GM23338 (cell line): ENCODE results near the gene ABR. TPM values are rescaled to one million over a fixed set of nuclear protein-coding genes. Genes with fewer than 3 reads are reported as not detected.

ENCODE experiments used
- ATAC-seq: fragments of 200-7000 bp; cut with Tn5 transposase; 3 replicates; pipeline ENCODE4 v1.9.1; 2020
- DNase-seq: peaks from one replicate; pipeline ENCODE4 v3.0.0-alpha.2; 2015; ENCODE audit warnings: low spot score
- H2AFZ ChIP-seq: fragments of 200-600 bp; sonication (generic); 2 replicates; pipeline ENCODE4 v1.8.0; 2016; ENCODE audit warnings: antibody characterized with exemption, mild to moderate bottlenecking, moderate library complexity
- H3F3A ChIP-seq: fragments of 200-600 bp; sonication (generic); replicated peaks from 2 replicates; pipeline ENCODE4 v1.8.0; 2017; ENCODE audit warnings: antibody characterized with exemption, mixed run types, low read depth
- H3K27ac ChIP-seq: fragments of 200-600 bp; sonication (generic); 2 replicates; pipeline ENCODE4 v1.6.1; 2016; ENCODE audit warnings: low read depth
- H3K27me3 ChIP-seq: fragments of 200-600 bp; sonication (generic); 2 replicates; pipeline ENCODE4 v1.8.0; 2016; ENCODE audit warnings: mild to moderate bottlenecking, mixed run types, moderate library complexity; ENCODE audit not compliant: insufficient read depth
- H3K36me3 ChIP-seq: fragments of 200-600 bp; sonication (generic); 2 replicates; pipeline ENCODE4 v1.8.0; 2016; ENCODE audit warnings: mild to moderate bottlenecking; ENCODE audit not compliant: insufficient read depth
- H3K4me1 ChIP-seq: fragments of 200-600 bp; sonication (generic); 2 replicates; pipeline ENCODE4 v1.8.0; 2016; ENCODE audit warnings: mild to moderate bottlenecking, moderate library complexity; ENCODE audit not compliant: insufficient read depth
- H3K4me2 ChIP-seq: fragments of 200-600 bp; sonication (generic); 2 replicates; pipeline ENCODE4 v1.7.1; 2017; ENCODE audit warnings: mixed run types
- H3K4me3 ChIP-seq: fragments of 200-600 bp; sonication (generic); 2 replicates; pipeline ENCODE4 v1.6.1; 2016; ENCODE audit warnings: mixed run types
- H3K79me2 ChIP-seq: fragments of 200-600 bp; sonication (generic); replicated peaks from 2 replicates; pipeline ENCODE4 v1.8.0; 2017; ENCODE audit warnings: mild to moderate bottlenecking; ENCODE audit not compliant: insufficient read depth
- H3K9me2 ChIP-seq: fragments of 200-600 bp; sonication (generic); 2 replicates; pipeline ENCODE4 v1.8.0; 2017; ENCODE audit not compliant: insufficient read depth
- H4K20me1 ChIP-seq: fragments of 200-600 bp; sonication (generic); replicated peaks from 2 replicates; pipeline ENCODE4 v1.8.0; 2017; ENCODE audit warnings: mild to moderate bottlenecking; ENCODE audit not compliant: insufficient read depth
- H3K27ac Mint-ChIP-seq: 2 replicates; pipeline ENCODE4 v1.8.0; 2020; ENCODE audit warnings: inconsistent platforms, mild to moderate bottlenecking, moderate library complexity, mixed read lengths
- H3K27me3 Mint-ChIP-seq: 3 replicates; pipeline ENCODE4 v1.8.0; 2022; ENCODE audit warnings: low read depth, mild to moderate bottlenecking, moderate library complexity, mixed read lengths, inconsistent platforms; ENCODE audit not compliant: insufficient read depth, poor library complexity
- H3K36me3 Mint-ChIP-seq: 3 replicates; pipeline ENCODE4 v1.8.0; 2021; ENCODE audit warnings: low read depth, mild to moderate bottlenecking, inconsistent platforms, moderate library complexity, mixed read lengths
- H3K4me1 Mint-ChIP-seq: 3 replicates; pipeline ENCODE4 v1.8.0; 2020; ENCODE audit warnings: mild to moderate bottlenecking, inconsistent platforms, mixed read lengths
- H3K4me3 Mint-ChIP-seq: 3 replicates; pipeline ENCODE4 v1.8.0; 2021; ENCODE audit warnings: moderate library complexity, mild to moderate bottlenecking, inconsistent platforms, mixed read lengths
- H3K9me3 Mint-ChIP-seq: 3 replicates; pipeline ENCODE4 v1.8.0; 2020; ENCODE audit warnings: moderate library complexity, mild to moderate bottlenecking, inconsistent platforms, mixed read lengths
- EZH2 ChIP-seq: fragments of 200-600 bp; sonication (generic); IDR thresholded peaks from one replicate; pipeline ENCODE4 v1.8.0; 2017; ENCODE audit warnings: antibody characterized with exemption, mild to moderate bottlenecking, low read depth; ENCODE audit not compliant: unreplicated experiment
- polyA plus RNA-seq: library from polyadenylated mRNA; unstranded; fragments of >200 nt; fragmentation: Nextera tagmentation; extraction: Ambion mirVana; gene quantifications from 2 replicates; pipeline ENCODE4 v1.2.1, GENCODE V29; 2016
- total RNA-seq: library from RNA; depleted of rRNA; stranded (reverse); fragments of >200 nt; shearing (Covaris generic); gene quantifications from 2 replicates; pipeline ENCODE4 v1.2.3, GENCODE V29; 2014
- TF ChIP-seq, protein P1 (sequence below): fragments of 250-450 bp; sonication (Bioruptor Pico); IDR thresholded peaks from 2 replicates; pipeline ENCODE4 v1.5.0; 2020; ENCODE audit warnings: mild to moderate bottlenecking, moderate library complexity

ABR gene
- total and polyA plus RNA-seq, 2 experiments from 2014 or later, result 15.0 to 27.7 TPM

DNA sequence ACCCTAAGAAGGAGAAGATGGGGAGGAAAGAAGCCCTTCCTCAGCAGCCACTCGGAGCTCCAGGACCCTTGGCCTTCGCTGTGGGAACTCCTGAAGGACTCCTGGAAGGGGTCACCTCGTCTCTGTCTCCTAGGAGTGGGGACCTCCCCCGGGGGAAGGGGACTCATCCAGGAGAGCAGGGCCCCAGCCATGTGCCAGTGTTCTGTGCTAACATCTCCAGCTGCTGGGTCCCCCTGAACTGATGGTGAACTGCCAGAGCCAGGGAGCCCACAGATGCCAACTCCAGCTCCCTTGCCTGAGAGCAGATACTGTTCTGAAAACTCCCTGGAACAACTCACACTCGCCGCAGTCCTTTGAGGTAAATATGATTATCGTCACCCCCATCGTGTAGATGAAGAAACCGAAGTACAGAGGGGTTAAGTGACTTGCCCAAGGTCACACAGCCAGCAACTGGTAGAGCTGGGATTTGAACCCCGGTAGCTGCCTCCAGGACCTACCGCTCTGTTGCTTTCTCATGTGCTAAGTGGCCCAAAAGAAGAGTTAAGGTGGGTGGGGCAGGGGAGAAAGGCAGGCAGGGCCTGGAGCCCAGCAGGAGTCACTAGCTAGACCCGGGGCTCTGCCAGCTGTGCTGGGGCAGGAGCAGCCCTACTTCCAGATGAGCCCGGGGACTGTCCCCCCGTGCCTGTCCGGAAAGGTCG, 172.3 kb downstream of the ABR start (continued):
- TF ChIP-seq, protein P1, sequence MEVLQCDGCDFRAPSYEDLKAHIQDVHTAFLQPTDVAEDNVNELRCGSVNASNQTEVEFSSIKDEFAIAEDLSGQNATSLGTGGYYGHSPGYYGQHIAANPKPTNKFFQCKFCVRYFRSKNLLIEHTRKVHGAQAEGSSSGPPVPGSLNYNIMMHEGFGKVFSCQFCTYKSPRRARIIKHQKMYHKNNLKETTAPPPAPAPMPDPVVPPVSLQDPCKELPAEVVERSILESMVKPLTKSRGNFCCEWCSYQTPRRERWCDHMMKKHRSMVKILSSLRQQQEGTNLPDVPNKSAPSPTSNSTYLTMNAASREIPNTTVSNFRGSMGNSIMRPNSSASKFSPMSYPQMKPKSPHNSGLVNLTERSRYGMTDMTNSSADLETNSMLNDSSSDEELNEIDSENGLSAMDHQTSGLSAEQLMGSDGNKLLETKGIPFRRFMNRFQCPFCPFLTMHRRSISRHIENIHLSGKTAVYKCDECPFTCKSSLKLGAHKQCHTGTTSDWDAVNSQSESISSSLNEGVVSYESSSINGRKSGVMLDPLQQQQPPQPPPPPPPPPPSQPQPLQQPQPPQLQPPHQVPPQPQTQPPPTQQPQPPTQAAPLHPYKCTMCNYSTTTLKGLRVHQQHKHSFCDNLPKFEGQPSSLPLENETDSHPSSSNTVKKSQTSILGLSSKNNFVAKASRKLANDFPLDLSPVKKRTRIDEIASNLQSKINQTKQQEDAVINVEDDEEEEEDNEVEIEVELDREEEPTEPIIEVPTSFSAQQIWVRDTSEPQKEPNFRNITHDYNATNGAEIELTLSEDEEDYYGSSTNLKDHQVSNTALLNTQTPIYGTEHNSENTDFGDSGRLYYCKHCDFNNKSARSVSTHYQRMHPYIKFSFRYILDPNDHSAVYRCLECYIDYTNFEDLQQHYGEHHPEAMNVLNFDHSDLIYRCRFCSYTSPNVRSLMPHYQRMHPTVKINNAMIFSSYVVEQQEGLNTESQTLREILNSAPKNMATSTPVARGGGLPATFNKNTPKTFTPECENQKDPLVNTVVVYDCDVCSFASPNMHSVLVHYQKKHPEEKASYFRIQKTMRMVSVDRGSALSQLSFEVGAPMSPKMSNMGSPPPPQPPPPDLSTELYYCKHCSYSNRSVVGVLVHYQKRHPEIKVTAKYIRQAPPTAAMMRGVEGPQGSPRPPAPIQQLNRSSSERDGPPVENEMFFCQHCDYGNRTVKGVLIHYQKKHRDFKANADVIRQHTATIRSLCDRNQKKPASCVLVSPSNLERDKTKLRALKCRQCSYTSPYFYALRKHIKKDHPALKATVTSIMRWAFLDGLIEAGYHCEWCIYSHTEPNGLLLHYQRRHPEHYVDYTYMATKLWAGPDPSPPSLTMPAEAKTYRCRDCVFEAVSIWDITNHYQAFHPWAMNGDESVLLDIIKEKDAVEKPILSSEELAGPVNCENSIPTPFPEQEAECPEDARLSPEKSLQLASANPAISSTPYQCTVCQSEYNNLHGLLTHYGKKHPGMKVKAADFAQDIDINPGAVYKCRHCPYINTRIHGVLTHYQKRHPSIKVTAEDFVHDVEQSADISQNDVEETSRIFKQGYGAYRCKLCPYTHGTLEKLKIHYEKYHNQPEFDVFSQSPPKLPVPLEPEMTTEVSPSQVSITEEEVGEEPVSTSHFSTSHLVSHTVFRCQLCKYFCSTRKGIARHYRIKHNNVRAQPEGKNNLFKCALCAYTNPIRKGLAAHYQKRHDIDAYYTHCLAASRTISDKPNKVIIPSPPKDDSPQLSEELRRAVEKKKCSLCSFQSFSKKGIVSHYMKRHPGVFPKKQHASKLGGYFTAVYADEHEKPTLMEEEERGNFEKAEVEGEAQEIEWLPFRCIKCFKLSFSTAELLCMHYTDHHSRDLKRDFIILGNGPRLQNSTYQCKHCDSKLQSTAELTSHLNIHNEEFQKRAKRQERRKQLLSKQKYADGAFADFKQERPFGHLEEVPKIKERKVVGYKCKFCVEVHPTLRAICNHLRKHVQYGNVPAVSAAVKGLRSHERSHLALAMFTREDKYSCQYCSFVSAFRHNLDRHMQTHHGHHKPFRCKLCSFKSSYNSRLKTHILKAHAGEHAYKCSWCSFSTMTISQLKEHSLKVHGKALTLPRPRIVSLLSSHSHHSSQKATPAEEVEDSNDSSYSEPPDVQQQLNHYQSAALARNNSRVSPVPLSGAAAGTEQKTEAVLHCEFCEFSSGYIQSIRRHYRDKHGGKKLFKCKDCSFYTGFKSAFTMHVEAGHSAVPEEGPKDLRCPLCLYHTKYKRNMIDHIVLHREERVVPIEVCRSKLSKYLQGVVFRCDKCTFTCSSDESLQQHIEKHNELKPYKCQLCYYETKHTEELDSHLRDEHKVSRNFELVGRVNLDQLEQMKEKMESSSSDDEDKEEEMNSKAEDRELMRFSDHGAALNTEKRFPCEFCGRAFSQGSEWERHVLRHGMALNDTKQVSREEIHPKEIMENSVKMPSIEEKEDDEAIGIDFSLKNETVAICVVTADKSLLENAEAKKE, result no peak

DNA sequence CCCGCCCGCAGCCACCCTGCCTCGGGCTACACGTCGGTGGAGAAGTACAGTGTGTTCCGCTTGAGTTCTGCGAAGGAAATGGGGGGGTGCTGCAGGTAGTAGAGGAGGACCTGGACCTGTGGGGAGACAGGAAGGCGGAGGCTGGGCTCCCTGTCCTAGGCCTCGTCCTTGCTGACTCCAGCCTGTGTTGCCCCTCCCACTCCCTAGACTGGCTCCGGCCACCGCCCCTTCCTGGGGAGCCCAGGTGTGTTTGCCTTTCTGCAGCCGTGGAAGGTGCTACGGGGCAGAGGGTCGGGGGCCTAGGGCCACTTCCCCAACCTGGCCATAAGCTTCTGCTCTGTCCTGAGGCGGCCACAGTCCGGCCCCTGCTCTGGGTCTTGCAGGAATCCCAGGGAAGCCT, 173.7 kb downstream of the ABR start:
- peaks cover 9% of the 10 kb centered on the region; the same call in 1 of the 2 replicates for H3F3A ChIP-seq
- Mint-ChIP-seq H3K36me3 (peaks cover 31% of the 10 kb centered on the region), H3K27ac (0 out of 2 replicates have a peak overlapping the region, but pooled peaks have one; percentile 87), H3K27me3 (peaks cover 5% of the 10 kb centered on the region), H3K9me3 (no peaks in the 10 kb centered on the region; the same call in 2 of the 3 replicates), H3K4me3 (no peak overlapping the region), H3K4me1 (peaks cover 16% of the 10 kb centered on the region)
- ATAC-seq, result peak; percentile 16; the same call in 2 of the 3 replicates
- H3K27ac ChIP-seq, result no peak overlapping the region
- no peak overlapping the region for H3K4me2 ChIP-seq
- H3K27me3 ChIP-seq, result no peaks in the 10 kb centered on the region
- H3K79me2 ChIP-seq, result no peaks in the 10 kb centered on the region; the same call in 1 of the 2 replicates
- peaks cover 8% of the 10 kb centered on the region; the same call in 1 of the 2 replicates for H3K36me3 ChIP-seq
- no peaks in the 10 kb centered on the region for H3K4me1 ChIP-seq
- H4K20me1 ChIP-seq, result peaks cover 10% of the 10 kb centered on the region
- no peaks in the 10 kb centered on the region for H3K9me2 ChIP-seq
- no peak for DNase-seq
- H2AFZ ChIP-seq, result no peak overlapping the region
- H3K4me3 ChIP-seq, result no peak overlapping the region
- TF ChIP-seq EZH2, result no peak
